Measurements from ENCODE around the gene PCP4. TPM values are rescaled to one million over a fixed set of nuclear protein-coding genes. Genes with fewer than 3 reads are reported as not detected.

PCP4 gene
- total RNA-seq, 2 donors from 2014 or later, result 0.99 to 6.5 TPM

DNA sequence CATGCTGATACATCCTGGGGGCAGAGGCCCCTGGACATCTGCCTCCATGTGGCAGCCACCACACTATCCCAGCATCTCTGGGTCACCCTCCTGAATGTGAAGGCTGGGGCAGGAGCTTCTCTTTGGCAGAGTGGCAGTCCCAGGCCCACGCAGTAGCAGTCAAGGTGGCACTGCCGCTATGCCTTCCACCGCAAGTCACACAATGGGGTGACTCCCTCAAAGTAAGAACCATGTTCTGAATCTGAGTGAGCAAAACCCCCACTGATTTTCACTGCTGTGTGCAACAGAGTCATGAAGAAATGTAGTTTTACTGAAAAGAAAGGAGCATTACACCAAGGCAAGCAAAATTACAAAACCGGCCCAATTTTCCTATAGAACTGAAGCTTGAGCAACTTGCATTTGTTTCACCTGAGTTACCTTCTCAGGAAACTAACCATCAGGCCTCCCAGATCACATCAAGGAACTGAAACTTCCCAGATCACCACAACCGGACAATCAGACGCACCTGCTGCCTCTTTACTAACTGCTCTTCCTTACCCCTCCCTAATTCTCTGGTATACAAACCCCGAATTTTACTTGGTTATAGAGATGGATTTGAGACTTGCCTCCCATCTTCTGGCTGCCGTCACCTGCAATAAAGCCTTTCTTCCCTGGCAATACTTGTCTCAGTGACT is 102.6 kb downstream of the PCP4 start:
- H3K36me3 ChIP-seq, result no peaks in the 10 kb centered on the region
- no peak for DNase-seq
- no peaks in the 10 kb centered on the region for H3K27me3 ChIP-seq
- no peaks in the 10 kb centered on the region for H3K4me1 ChIP-seq
- TF ChIP-seq, protein P1, sequence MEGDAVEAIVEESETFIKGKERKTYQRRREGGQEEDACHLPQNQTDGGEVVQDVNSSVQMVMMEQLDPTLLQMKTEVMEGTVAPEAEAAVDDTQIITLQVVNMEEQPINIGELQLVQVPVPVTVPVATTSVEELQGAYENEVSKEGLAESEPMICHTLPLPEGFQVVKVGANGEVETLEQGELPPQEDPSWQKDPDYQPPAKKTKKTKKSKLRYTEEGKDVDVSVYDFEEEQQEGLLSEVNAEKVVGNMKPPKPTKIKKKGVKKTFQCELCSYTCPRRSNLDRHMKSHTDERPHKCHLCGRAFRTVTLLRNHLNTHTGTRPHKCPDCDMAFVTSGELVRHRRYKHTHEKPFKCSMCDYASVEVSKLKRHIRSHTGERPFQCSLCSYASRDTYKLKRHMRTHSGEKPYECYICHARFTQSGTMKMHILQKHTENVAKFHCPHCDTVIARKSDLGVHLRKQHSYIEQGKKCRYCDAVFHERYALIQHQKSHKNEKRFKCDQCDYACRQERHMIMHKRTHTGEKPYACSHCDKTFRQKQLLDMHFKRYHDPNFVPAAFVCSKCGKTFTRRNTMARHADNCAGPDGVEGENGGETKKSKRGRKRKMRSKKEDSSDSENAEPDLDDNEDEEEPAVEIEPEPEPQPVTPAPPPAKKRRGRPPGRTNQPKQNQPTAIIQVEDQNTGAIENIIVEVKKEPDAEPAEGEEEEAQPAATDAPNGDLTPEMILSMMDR (IDR thresholded peaks at IDR 0.05), result no peak
- H3K4me3 ChIP-seq, result no peak overlapping the region
- H3K9ac ChIP-seq (ENCODE audit: low read depth in 2 of 2, low read length in 2 of 2), result no peak overlapping the region
- H3K27ac ChIP-seq, result no peak overlapping the region
- intact Hi-C loops (cut with DNase I), result no loop called here
- no peaks in the 10 kb centered on the region for H3K9me3 ChIP-seq

DNA sequence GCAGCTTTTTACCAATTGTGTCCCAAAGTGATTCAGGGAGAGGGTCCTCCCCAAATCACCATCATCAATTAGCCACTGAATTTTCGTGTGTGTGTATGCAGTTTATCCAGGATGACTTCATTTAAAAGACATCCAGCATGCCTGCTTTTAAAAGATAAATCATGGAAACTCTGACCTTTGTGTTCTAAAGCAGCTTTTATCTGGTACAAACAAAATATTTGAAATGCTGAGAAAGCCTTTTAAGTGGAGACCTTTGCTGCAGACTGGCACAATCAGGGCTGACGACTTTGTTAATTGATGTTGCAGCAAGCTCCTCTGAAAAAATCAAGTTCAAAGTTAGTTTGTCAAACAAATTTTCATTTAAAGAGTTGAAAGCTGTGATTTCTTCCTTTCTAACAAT is 104.7 kb downstream of the PCP4 start:
- Histone ChIP-seq H3K4me3 (no peak overlapping the region), H3K9me3 (no peaks in the 10 kb centered on the region), H3K27me3 (no peaks in the 10 kb centered on the region), H3K9ac (ENCODE audit: low read depth in 2 of 2, low read length in 2 of 2) (no peak overlapping the region), H3K27ac (no peak overlapping the region), H3K36me3 (no peaks in the 10 kb centered on the region), H3K4me1 (no peaks in the 10 kb centered on the region)
- TF ChIP-seq, protein P1 (IDR thresholded peaks at IDR 0.05), result no peak
- intact Hi-C loops (cut with DNase I), result no loop called here
- no peak for DNase-seq

- no peak for DNase-seq
- Histone ChIP-seq H3K4me1 (no peaks in the 10 kb centered on the region), H3K27me3 (no peaks in the 10 kb centered on the region), H3K36me3 (no peaks in the 10 kb centered on the region), H3K4me3 (no peak overlapping the region), H3K9me3 (no peaks in the 10 kb centered on the region), H3K27ac (no peak overlapping the region), H3K9ac (ENCODE audit: low read depth in 2 of 2, low read length in 2 of 2) (no peak overlapping the region)
- intact Hi-C loops (cut with DNase I), result no loop called here
- TF ChIP-seq, protein P1 (IDR thresholded peaks at IDR 0.05), result no peak
Observed at GRCh38 chr21:39972471-39972870, 105.2 kb downstream of the PCP4 start.

DNA sequence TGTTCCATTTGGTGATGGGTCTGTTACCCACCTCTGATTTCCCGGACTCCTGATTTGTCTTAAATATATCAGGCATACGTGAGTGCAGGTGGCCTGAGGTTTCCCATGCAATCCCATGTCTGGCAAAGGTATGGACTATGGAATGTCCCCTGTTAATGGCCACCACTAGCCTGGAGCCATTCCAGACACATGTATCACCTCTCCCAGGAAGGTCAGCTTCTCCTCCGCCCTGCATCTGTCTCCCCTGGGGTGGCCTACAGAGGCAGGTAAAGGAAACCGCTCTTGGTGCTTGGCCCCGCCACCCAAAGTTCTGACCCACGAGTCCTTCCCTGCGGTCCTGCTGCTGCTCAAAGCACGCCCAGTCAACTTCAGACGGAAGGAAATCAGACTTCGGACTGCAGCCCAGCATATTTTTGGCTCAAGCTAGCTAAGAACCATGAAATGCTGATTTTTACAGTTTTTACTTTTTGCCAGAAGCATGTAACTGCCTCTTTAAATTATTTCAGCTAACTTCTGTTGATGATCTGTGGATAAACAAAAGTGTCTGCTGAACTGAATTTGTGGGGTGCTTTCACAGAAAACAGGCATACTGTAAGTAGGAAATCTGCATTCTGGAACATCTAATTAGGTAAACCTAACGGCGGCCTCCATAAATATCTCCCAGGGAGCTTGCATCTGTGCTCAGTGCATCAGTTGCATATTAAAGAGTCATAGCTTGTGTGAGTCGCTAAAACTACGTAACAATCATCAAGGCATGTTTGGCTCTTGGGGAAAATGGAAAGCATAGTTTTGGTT is 105.9 kb downstream of the PCP4 start:
- Histone ChIP-seq H3K4me1 (no peaks in the 10 kb centered on the region), H3K4me3 (no peak overlapping the region), H3K27ac (no peak overlapping the region), H3K9me3 (no peaks in the 10 kb centered on the region), H3K9ac (ENCODE audit: low read depth in 2 of 2, low read length in 2 of 2) (no peak overlapping the region), H3K27me3 (no peaks in the 10 kb centered on the region), H3K36me3 (no peaks in the 10 kb centered on the region)
- TF ChIP-seq, protein P1 (IDR thresholded peaks at IDR 0.05), result no peak
- no peak for DNase-seq
- intact Hi-C loops (cut with DNase I), result no loop called here

DNA sequence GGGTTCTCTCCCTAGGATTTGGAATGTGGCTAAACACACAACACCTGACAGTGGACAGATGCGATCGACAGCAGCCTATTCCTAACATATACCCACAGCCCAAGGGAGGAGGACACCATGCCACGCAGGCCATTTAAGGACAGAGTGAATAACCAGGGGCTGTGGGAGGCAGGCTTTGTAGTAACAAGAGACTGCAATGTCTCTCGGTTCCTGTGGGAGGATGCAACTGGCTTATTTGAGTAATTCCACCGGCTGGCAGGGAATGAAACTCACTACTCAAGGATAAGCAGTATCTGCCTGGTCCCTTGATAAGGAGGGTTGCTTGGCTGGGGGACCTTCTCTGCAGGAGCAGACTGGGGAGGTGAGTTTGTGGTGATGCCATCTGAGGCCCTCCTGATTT is 109.6 kb downstream of the PCP4 start:
- H3K36me3 ChIP-seq, result no peaks in the 10 kb centered on the region
- DNase-seq, result no peak
- intact Hi-C loops (cut with DNase I), result no loop called here
- H3K9me3 ChIP-seq, result no peaks in the 10 kb centered on the region
- no peaks in the 10 kb centered on the region for H3K4me1 ChIP-seq
- H3K4me3 ChIP-seq, result no peak overlapping the region
- TF ChIP-seq, protein P1 (IDR thresholded peaks at IDR 0.05), result no peak
- H3K9ac ChIP-seq (ENCODE audit: low read depth in 2 of 2, low read length in 2 of 2), result no peak overlapping the region
- no peak overlapping the region for H3K27ac ChIP-seq
- no peaks in the 10 kb centered on the region for H3K27me3 ChIP-seq

Other genes starting within 250 kb of the PCP4 start
- under 1 TPM; 0.64 to 0.82 TPM for gene IGSF5, start 122.3 kb upstream of the PCP4 start, total RNA-seq